Stimulated activated CD4-positive, alpha-beta T cell treated with anti-CD3 and anti-CD28 coated beads, Interleukin-1b, Interleukin-23, amount 100 ng/mL, for 48 hours (primary cell): ENCODE measurements around the gene TMEM132D.

Source experiments
- DNase-seq: peaks from one replicate; pipeline ENCODE4 v3.0.0-alpha.2; 2020

The TMEM132D gene

GRCh38 chr12:129527506-129527905, 376.3 kb downstream of the TMEM132D start:
- no peak for DNase-seq

DNA sequence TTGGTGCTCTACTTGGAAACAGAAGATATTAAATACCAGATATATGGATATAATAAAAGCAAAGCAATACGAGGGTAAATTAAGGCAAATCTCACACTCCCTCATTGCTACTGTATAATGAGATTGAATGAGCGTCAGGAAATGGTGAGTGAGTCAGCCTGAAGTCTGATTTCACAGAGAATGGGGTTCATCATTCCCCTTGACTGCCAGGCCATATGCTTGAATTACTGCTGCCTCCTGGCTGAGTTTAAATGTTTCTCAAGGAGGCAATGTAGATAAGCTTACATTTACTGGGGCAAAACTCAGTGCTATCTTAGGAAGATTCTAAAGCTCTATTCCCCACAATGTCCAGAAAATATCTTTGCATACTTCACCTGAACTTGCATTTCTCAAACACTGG, 380.2 kb downstream of the TMEM132D start:
- DNase-seq, result no peak

DNA sequence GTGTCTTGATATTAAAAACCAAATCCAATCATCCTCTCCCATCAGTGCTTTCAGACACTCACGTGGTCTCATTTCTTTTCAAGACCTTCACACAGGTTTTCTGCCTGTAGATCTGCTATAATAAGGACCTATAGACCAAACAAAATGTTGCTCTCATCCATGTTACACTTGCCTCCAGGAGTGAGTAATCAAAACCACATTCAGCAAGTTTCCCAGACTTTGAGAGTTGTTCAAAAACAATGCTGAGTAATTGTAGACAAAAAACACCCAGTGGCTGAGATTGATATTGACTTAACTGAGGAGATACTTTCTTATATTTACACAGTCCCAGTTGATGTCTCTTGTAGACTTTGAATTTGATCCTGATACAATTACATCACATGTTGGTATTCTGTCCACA, 383.1 kb downstream of the TMEM132D start:
- DNase-seq, result no peak

- DNase-seq, result no peak
Observed at GRCh38 chr12:129503802-129504201, 400.0 kb downstream of the TMEM132D start.

DNA sequence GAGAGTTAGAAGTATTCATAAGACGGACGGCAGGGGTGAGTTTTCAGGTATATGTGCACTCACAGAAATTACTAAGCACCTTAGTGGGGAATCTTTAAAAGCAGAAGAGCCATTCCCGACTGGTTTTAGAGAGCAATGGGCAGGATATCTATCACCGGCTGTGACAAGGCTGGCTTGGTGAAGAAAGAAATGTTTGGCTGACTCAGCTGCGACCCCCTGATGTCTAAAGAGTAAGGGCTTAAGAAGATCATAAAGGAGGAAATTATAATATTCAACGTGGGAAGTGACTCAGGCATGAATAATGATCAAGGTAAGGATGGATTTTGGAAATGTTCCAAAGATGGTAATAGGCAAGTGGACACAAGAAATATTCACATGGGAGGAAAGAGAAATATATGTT, 407.6 kb downstream of the TMEM132D start:
- DNase-seq, result no peak

DNA sequence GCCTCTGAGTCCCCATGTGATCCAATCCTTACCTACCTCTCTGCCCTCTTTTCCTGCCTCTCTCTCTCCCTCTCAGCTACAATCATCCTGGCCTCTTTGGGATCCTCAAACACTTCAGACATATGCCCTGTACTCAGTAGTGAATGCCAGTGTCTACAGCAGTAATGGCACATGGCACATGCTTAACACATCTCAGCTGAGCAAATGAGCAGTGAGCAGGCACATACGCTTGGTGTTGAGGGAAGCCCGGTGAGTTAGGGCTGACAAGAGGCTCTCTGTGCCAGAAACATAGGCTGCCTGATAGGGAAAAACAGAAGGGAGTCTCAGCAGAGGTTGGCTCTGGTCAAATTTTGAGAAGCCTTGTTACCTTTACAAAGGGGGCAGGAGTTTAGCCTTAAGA, 409.1 kb downstream of the TMEM132D start:
- DNase-seq, result no peak

GRCh38 chr12:129494260-129494659, 409.6 kb downstream of the TMEM132D start:
- DNase-seq, result no peak

- DNase-seq, result no peak
Observed at GRCh38 chr12:129489100-129489676, 414.6 kb downstream of the TMEM132D start.

DNA sequence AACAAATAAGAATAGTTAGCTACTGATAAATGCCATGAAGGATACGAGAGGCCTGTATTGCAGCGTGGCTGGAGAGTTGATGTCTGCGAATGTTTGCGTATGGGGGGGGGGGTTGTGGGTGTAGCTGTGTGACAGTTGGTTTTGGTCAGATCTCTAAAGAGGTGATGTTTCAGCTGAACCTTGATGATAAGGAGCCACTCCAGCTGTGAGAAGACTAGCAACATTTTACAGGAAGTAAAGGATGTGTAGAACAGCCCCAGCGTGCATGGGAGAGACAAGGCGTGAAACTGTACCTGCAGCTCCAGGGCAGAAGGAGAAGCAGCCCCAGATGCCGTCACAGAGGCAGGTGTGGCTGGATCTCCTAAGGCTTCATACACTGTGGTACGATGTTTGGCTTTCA, 416.9 kb downstream of the TMEM132D start:
- DNase-seq, result no peak

DNA sequence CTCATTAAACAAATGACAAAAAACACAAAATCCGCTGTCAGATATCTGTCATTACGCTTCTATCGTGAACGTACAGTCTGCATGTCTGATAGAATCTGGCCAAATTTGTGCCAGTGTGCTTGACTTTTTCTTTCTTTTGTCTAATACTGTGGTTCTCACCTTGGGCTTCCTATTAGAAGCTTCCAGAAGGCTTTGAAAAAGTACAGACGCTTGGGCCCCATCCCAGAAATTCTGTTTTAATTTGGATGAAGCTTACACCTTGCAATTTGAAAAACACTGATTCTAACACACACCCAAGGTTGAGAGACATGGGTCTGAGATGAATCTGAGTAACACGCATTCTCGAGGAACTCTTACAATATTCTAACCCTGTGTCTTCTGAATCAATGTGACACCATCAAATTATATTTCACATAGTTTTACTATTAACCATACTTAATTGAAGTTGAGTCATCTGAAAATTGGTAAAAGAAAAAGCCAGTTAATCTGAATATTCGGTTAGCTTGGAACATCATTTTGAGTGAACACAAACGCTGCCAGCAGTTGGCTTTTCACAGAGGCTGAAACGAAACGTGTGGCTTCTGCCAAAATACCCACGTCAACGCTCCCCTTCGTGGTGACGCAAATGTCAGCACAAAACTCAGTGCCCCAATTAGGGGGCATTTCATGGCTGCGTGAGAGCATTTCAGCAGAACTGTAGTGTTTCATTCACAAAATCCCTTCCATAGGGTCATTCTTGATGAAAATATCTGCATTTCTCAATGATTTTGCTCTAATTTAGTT, 420.5 kb downstream of the TMEM132D start:
- no peak for DNase-seq

- DNase-seq, result no peak
Observed at GRCh38 chr12:129481921-129482320, 421.9 kb downstream of the TMEM132D start.

GRCh38 chr12:129470196-129470595, 433.6 kb downstream of the TMEM132D start:
- no peak for DNase-seq

GRCh38 chr12:129467726-129468125, 436.1 kb downstream of the TMEM132D start:
- no peak for DNase-seq

GRCh38 chr12:129467289-129467688, 436.5 kb downstream of the TMEM132D start:
- DNase-seq, result no peak

DNA sequence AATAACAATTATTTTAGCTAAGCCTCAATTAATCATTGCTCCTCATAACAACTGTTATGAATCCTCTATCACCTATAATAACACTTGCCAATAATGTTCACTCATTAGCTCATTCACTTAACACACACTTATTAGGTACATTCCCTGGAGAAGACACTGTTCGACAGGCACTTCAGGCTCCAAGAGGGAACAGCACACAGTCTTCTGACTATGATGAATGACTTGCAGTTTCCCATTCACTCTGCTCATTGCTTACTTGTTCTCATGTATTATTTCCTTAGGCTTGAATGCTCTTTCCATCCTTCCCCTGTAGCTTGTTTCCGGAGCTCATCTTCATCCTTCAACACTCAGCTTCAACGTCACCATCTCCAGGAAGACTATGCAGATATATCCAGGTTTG, 437.3 kb downstream of the TMEM132D start:
- no peak for DNase-seq

- no peak for DNase-seq
Observed at GRCh38 chr12:129459886-129460285, 443.9 kb downstream of the TMEM132D start.

GRCh38 chr12:129446696-129447095, 457.1 kb downstream of the TMEM132D start:
- DNase-seq, result no peak

DNA sequence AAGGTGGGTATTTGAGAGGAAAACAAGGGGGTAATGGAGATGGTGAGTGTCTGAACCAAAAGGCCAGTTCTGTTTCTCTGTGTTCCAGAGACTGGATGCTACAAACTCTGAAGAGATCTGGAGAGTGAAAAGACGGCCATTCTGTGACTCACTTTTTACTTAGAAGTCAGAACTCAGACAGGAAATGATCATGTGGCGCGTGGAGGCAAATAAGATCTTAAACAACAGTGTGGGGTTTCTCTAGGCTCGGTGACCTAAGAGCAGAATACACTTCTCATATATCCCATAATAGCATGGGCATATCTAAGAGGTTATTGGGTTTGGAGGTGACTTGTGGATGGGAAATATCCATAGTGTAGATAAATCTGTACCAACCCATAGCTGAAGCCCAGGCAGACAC, 463.5 kb downstream of the TMEM132D start:
- DNase-seq, result no peak

DNA sequence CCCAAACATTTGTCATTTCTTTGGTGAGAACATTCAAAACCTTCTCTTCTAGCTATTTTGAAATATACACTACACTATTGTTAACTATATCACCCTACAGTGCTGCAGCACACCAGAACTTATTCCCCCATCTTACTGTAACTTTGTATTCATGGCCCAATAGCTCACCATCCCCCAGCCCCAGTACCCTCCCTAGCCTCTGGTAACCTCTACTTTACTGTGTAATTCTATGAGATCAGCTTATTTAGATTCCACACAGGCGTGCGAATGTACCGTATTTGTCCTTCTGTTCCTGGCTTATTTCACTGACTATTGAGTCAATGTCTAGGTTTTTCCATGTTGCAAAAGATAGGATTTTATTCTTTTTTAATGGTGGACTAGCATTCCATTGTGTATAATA, 469.0 kb downstream of the TMEM132D start:
- no peak for DNase-seq

DNA sequence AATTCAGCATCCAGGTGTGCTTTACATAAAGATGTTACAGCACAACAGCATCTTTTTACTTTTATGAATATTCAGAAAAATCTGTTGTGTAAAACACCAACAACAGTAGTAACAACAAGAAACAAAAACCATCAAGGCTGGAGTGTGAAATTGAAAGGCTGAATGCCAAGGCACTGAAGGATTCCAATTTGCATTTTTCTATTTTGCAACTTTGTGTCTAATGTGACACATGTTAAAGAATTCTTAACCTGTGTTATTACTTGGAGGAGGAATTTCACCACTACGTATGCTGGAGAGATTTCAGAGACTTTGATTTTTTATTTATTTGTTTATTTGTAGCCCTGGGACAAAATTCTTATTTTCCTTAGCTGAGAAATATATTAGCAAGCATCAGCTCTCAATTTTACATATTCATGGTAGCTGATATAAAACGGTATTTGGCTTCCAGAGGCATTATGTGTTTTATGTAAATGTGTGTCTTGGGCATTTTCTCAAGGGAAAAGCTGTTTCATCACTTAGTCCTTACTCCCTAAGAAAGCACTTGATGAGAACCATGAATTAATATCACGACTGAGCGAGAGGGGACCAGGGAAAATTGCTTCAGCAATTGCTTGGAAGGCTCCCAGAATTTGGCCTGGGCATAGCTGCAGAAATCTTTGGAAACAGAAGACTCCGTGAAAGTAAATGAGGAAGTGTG, 475.4 kb downstream of the TMEM132D start:
- DNase-seq, result no peak

DNA sequence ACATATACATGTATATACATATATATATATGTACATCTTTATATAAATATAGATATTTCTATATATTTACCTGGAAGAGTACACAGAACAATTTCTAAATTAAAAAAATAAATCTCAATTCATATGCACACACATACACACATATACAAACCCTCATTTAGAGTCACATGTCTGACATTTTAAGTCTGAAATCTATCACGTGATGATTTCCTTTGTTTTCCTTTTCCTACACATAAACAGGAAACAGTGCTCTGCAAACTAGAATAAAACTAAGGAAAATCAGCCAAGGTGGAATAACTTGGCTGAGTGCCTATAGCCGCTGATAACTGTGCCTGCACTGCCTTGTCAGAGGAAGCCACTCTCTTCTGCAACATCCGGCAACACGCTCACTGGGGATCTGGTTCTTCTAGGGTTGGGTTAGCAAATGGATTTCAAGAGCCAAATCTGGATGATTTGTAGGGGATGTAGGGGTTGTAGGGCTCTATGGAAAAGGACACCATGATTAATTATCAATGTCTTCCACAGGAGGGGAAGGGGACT, 480.7 kb downstream of the TMEM132D start:
- DNase-seq, result no peak

DNA sequence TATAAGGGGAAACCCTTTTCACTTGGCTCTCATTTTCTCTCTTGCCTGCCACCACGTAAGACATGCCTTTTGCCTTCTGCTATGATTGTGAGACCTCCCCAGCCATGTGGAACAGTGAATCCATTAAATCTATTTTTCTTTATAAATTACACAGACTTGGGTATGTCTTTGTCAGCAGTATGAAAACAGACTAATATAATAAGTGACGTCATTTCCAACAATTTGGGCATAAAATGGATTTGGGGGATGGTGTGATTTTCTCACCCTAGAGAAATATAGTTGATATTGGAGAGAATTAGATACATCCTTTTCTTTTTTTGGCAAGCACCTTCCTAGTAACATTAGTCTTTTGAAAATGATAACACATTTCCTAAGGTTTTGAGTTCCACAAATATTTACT, 490.5 kb downstream of the TMEM132D start:
- DNase-seq, result no peak

GRCh38 chr12:129409281-129409680, 494.5 kb downstream of the TMEM132D start:
- DNase-seq, result no peak

DNA sequence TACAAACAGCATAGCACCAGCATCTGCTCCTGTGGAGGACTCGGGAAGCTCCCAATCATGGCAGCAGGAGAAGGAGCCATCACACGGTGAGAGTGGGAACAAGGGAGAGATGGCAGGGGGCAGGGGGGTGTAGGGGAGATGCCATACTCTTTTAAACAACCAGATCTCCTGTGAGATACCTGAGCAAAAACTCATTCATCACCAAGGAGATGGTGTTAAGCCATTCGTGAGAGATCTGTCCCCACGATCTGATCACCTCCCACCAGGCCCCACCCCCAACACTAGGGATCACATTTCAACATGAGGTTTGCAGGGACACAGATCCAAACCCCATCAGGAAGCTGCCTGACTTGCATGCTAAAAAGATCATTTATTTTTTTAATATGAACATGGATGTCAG, 499.3 kb downstream of the TMEM132D start:
- no peak for DNase-seq
